Measurements from ENCODE around the gene FHIP1A. TPM values are rescaled to one million over a fixed set of nuclear protein-coding genes. Genes with fewer than 3 reads are reported as not detected.

Gene FHIP1A
- total and polyA plus RNA-seq, 2 of the 13 experiments (the other 11 are each of a cell fraction or from before 2014, with no cell fraction given): 4.1 to 6.2 TPM

GRCh38 chr4:151408630-151409469 is at the start of gene FHIP1A (continued):
- TF ChIP-seq ZHX2 (IDR thresholded peaks at IDR 0.05; ENCODE audit: low read depth) (no peak), ZHX2 (CRISPR knock-in tag; IDR thresholded peaks at IDR 0.05; ENCODE audit: borderline replicate concordance) (no peak), SSRP1 (CRISPR knock-in tag; IDR thresholded peaks at IDR 0.05) (no peak), KLF13 (CRISPR knock-in tag; IDR thresholded peaks at IDR 0.05) (no peak), ATF1 (CRISPR knock-in tag; IDR thresholded peaks at IDR 0.05) (no peak), ZNF550 (CRISPR knock-in tag; IDR thresholded peaks at IDR 0.05; ENCODE audit: borderline replicate concordance) (peak; percentile 7; the same call in 1 of the 2 replicates), ZBTB14 (CRISPR knock-in tag; IDR thresholded peaks at IDR 0.05) (no peak), ZNF260 (CRISPR knock-in tag; IDR thresholded peaks at IDR 0.05; ENCODE audit: borderline replicate concordance, low read depth) (no peak), MNT (IDR thresholded peaks at IDR 0.05) (no peak), ISL2 (CRISPR knock-in tag; IDR thresholded peaks at IDR 0.05) (no peak), NR2F1 (CRISPR knock-in tag; IDR thresholded peaks at IDR 0.05) (no peak), BATF2 (CRISPR knock-in tag; IDR thresholded peaks at IDR 0.05) (no peak), LCORL (IDR thresholded peaks at IDR 0.05) (no peak), LCORL (CRISPR knock-in tag; IDR thresholded peaks at IDR 0.05) (no peak), ADNP (CRISPR knock-in tag; IDR thresholded peaks at IDR 0.05) (no peak), ZBTB33 (CRISPR knock-in tag; IDR thresholded peaks at IDR 0.05) (no peak), GTF2F1 (IDR thresholded peaks at IDR 0.05; ENCODE audit: low read length) (no peak), NCOA1 (CRISPR knock-in tag; IDR thresholded peaks at IDR 0.05) (0 out of 2 replicates have a peak, but pooled peaks have one; percentile 10), KAT7 (CRISPR knock-in tag; IDR thresholded peaks at IDR 0.05; ENCODE audit: borderline replicate concordance) (no peak)

Measured in HepG2 (cell line).